Measurements from ENCODE around the gene SLC30A2. TPM values are rescaled to one million over a fixed set of nuclear protein-coding genes. Genes with fewer than 3 reads are reported as not detected.

SLC30A2 gene
- total and polyA plus RNA-seq, 9 of the 15 experiments (the other 6 are each of a cell fraction or from before 2014, with no cell fraction given): 0.01 to 0.18 (median 0.06) TPM; not detected in 3

- TF ChIP-seq SIN3A (IDR thresholded peaks at IDR 0.05; ENCODE audit: borderline replicate concordance in 2 of 2, control insufficient read depth in 1 of 2, low read depth in 2 of 2, low read length in 2 of 2) (no peak), MBD2 (IDR thresholded peaks at IDR 0.05; ENCODE audit: borderline replicate concordance, low read depth) (no peak), FOXM1 (IDR thresholded peaks at IDR 0.05; ENCODE audit: low read depth) (no peak), FOXM1 (CRISPR knock-in tag; IDR thresholded peaks at IDR 0.05; ENCODE audit: low read depth) (no peak), ADNP (tag; IDR thresholded peaks at IDR 0.05) (no peak), SP1 (CRISPR knock-in tag; IDR thresholded peaks at IDR 0.05) (no peak), ZBTB40 (IDR thresholded peaks at IDR 0.05) (no peak), ZBTB40 (CRISPR knock-in tag; IDR thresholded peaks at IDR 0.05) (no peak), ATF2 (CRISPR knock-in tag; IDR thresholded peaks at IDR 0.05) (no peak), TRIM24 (IDR thresholded peaks at IDR 0.05) (no peak), SUPT5H (IDR thresholded peaks at IDR 0.05) (no peak), TCF15 (CRISPR knock-in tag; IDR thresholded peaks at IDR 0.05) (no peak), FOXA1 (IDR thresholded peaks at IDR 0.05; ENCODE audit: borderline replicate concordance) (no peak), BCOR (IDR thresholded peaks at IDR 0.05) (no peak), BDP1 (IDR thresholded peaks at IDR 0.05; ENCODE audit: insufficient read depth, insufficient read length) (no peak), CBX3 (IDR thresholded peaks at IDR 0.05; ENCODE audit: borderline replicate concordance in 1 of 2, low read length in 2 of 2) (no peak), ZBTB8A (IDR thresholded peaks at IDR 0.05; ENCODE audit: partially characterized antibody) (no peak)
Observed at GRCh38 chr1:26049531-26050247, 3.8 kb upstream of the SLC30A2 start (continued).
